Osteoblast (primary cell): ENCODE results near the gene ACSM3. TPM values are rescaled to one million over a fixed set of nuclear protein-coding genes. Genes with fewer than 3 reads are reported as not detected.

Source experiments
- DNase-seq: peaks from one replicate; pipeline ENCODE4 v3.0.0; 2011; ENCODE audit warnings: low spot score, mixed read lengths; ENCODE audit not compliant: insufficient read length; ENCODE audit errors: missing footprints
- H2AFZ ChIP-seq: 2 replicates; pipeline ENCODE4 v1.6.0; 2011; ENCODE audit warnings: mild to moderate bottlenecking, low read length
- H3K27ac ChIP-seq: 2 replicates; pipeline ENCODE4 v1.5.1; 2011; ENCODE audit warnings: mild to moderate bottlenecking, low read depth, low read length, moderate library complexity
- H3K27me3 ChIP-seq: 2 replicates; pipeline ENCODE4 v1.6.0; 2012; ENCODE audit warnings: mild to moderate bottlenecking, control low read depth, inconsistent platforms, low read length, moderate library complexity; ENCODE audit not compliant: insufficient read depth
- H3K36me3 ChIP-seq: 2 replicates; pipeline ENCODE4 v1.5.1; 2011; ENCODE audit warnings: mild to moderate bottlenecking, low read length, control low read depth, moderate library complexity; ENCODE audit not compliant: insufficient read depth
- H3K4me1 ChIP-seq: 2 replicates; pipeline ENCODE4 v1.5.1; 2011; ENCODE audit warnings: mild to moderate bottlenecking, low read length, control low read depth, moderate library complexity; ENCODE audit not compliant: insufficient read depth
- H3K4me2 ChIP-seq: 2 replicates; pipeline ENCODE4 v1.6.0; 2011; ENCODE audit warnings: mild to moderate bottlenecking, low read length; ENCODE audit not compliant: insufficient read depth
- H3K4me3 ChIP-seq: fragments of 200-600 bp; sonication (generic); 3 replicates; pipeline ENCODE4 v1.5.1; 2012; ENCODE audit warnings: mild to moderate bottlenecking, low read length, inconsistent platforms; ENCODE audit not compliant: insufficient read depth
- H3K79me2 ChIP-seq: 2 replicates; pipeline ENCODE4 v1.6.0; 2012; ENCODE audit warnings: mild to moderate bottlenecking, low read length, control low read depth, inconsistent platforms; ENCODE audit not compliant: insufficient read depth
- H3K9me3 ChIP-seq: 2 replicates; pipeline ENCODE4 v1.5.1; 2011; ENCODE audit warnings: low read depth, low read length, control low read depth
- H4K20me1 ChIP-seq: 2 replicates; pipeline ENCODE4 v1.6.0; 2012; ENCODE audit warnings: mild to moderate bottlenecking, low read length, control low read depth; ENCODE audit not compliant: insufficient read depth
- CTCF ChIP-seq: IDR thresholded peaks from 2 replicates; pipeline ENCODE4 v1.5.1; 2011; ENCODE audit warnings: mild to moderate bottlenecking, low read depth, low read length, moderate library complexity; ENCODE audit errors: extremely low read depth
- total RNA-seq: library from RNA; depleted of rRNA; stranded (reverse); fragments of >200 nt; gene quantifications from 2 replicates; pipeline ENCODE4 v1.2.3, GENCODE V29; 2012

Gene ACSM3
- total RNA-seq, 1 donor, result 1.1 TPM

GRCh38 chr16:20838240-20838639 is 74.4 kb downstream of the ACSM3 start:
- Histone ChIP-seq H3K4me2 (no peak overlapping the region), H3K9me3 (no peaks in the 10 kb centered on the region), H3K36me3 (peaks cover 21% of the 10 kb centered on the region), H2AFZ (no peak overlapping the region), H3K79me2 (no peaks in the 10 kb centered on the region), H3K27me3 (no peaks in the 10 kb centered on the region), H3K4me1 (no peaks in the 10 kb centered on the region), H3K4me3 (no peak overlapping the region), H4K20me1 (no peaks in the 10 kb centered on the region), H3K27ac (no peak overlapping the region)
- no peak for TF ChIP-seq CTCF
- DNase-seq, result no peak

- no peak overlapping the region for H3K4me2 ChIP-seq
- no peaks in the 10 kb centered on the region for H3K9me3 ChIP-seq
- H3K4me1 ChIP-seq, result no peaks in the 10 kb centered on the region
- H4K20me1 ChIP-seq, result no peaks in the 10 kb centered on the region
- peaks cover 10% of the 10 kb centered on the region for H3K36me3 ChIP-seq
- no peak for TF ChIP-seq CTCF
- no peaks in the 10 kb centered on the region for H3K27me3 ChIP-seq
- H3K4me3 ChIP-seq, result no peak overlapping the region
- H3K27ac ChIP-seq, result no peak overlapping the region
- H2AFZ ChIP-seq, result no peak overlapping the region
- DNase-seq, result no peak
- H3K79me2 ChIP-seq, result no peaks in the 10 kb centered on the region
Measured at GRCh38 chr16:20839504-20839903, 75.7 kb downstream of the ACSM3 start.

- Histone ChIP-seq H2AFZ (no peak overlapping the region), H4K20me1 (no peaks in the 10 kb centered on the region), H3K9me3 (no peaks in the 10 kb centered on the region), H3K36me3 (peaks cover 16% of the 10 kb centered on the region), H3K79me2 (no peaks in the 10 kb centered on the region), H3K4me1 (no peaks in the 10 kb centered on the region), H3K4me3 (no peak overlapping the region), H3K27me3 (no peaks in the 10 kb centered on the region), H3K27ac (no peak overlapping the region), H3K4me2 (no peak overlapping the region)
- no peak for TF ChIP-seq CTCF
- no peak for DNase-seq
Measured at GRCh38 chr16:20844054-20844453, 80.2 kb downstream of the ACSM3 start.

- no peaks in the 10 kb centered on the region for H3K27me3 ChIP-seq
- no peak for TF ChIP-seq CTCF
- no peaks in the 10 kb centered on the region for H3K79me2 ChIP-seq
- H3K4me2 ChIP-seq, result no peak overlapping the region
- no peaks in the 10 kb centered on the region for H4K20me1 ChIP-seq
- no peak for DNase-seq
- H3K36me3 ChIP-seq, result peaks cover 21% of the 10 kb centered on the region
- H3K27ac ChIP-seq, result no peak overlapping the region
- no peaks in the 10 kb centered on the region for H3K9me3 ChIP-seq
- no peak overlapping the region for H3K4me3 ChIP-seq
- peaks cover 1% of the 10 kb centered on the region for H3K4me1 ChIP-seq
- no peak overlapping the region for H2AFZ ChIP-seq
Measured at GRCh38 chr16:20844588-20844987, 80.8 kb downstream of the ACSM3 start.
